Measurements from ENCODE around the gene GLTPD2.

GLTPD2 gene

DNA sequence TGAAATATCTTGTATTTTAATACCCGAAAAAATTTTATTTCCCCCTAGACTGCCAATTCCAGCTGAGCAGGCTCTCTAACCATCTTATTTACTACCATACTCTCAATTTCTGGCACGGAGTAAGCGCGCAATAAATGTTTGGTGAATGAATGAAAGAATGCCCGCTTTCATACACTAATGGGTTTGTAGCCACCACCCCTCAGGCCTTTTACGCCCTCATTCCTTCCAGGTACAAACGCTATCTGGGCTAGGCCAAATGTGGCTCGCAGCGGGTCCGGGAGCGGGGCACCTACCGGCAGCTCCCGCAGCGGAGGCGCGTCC lies 17.7 kb downstream of the GLTPD2 start:
- no peak for DNase-seq (ENCODE audit: low read depth)
- TF ChIP-seq CTCF (IDR thresholded peaks at IDR 0.05; ENCODE audit: control insufficient read depth, insufficient read depth, low read depth, low read length, missing control alignments) = no peak
- H3K4me3 ChIP-seq (ENCODE audit: control insufficient read depth, low read depth, low read length) = peak overlapping the region; percentile 79

GRCh38 chr17:4806777-4807604 lies 18.2 kb downstream of the GLTPD2 start, which contains the start of gene PLD2:
PLD2 (plus strand) TSS chr17:4807152; CDS start chr17:4807773, 621 bp downstream.
- no peak for TF ChIP-seq CTCF (IDR thresholded peaks at IDR 0.05; ENCODE audit: control insufficient read depth, insufficient read depth, low read depth, low read length, missing control alignments)

GRCh38 chr17:4807605-4808377 lies 19.0 kb downstream of the GLTPD2 start:
- DNase-seq (ENCODE audit: low read depth) = no peak

More at GRCh38 chr17:4806777-4807604, 18.2 kb downstream of the GLTPD2 start, which contains the start of gene PLD2:
- no peak for DNase-seq (ENCODE audit: low read depth)
- H3K4me3 ChIP-seq (ENCODE audit: control insufficient read depth, low read depth, low read length) = peak within 1 kb of the TSS; percentile 79

DNA sequence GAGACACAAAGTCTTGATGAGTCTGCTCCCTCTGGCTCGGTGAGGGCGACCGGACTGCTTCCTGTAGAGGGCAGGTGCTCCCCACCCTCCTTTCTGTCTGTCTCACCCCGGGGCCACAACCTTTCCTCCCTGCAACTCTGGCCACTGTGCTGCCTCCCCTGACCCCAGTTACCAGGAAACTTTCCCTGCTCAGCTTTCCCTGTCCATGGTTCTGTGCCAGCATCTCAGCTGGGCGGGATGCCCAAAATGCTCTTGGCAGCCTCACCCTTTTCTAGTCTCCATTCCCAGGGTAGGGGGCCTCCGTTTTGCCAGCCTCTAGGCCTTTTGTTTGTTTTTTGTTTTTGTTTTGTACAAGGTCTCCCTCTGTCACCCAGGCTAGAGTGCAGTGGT lies 19.6 kb downstream of the GLTPD2 start:
- no peak overlapping the region for H3K4me3 ChIP-seq (ENCODE audit: control insufficient read depth, low read depth, low read length)
- DNase-seq (ENCODE audit: low read depth) = no peak
- no peak for TF ChIP-seq CTCF (IDR thresholded peaks at IDR 0.05; ENCODE audit: control insufficient read depth, insufficient read depth, low read depth, low read length, missing control alignments)

More at GRCh38 chr17:4807605-4808377, 19.0 kb downstream of the GLTPD2 start:
- peak overlapping the region; percentile 79 for H3K4me3 ChIP-seq (ENCODE audit: control insufficient read depth, low read depth, low read length)
- TF ChIP-seq CTCF (IDR thresholded peaks at IDR 0.05; ENCODE audit: control insufficient read depth, insufficient read depth, low read depth, low read length, missing control alignments) = no peak

DNA sequence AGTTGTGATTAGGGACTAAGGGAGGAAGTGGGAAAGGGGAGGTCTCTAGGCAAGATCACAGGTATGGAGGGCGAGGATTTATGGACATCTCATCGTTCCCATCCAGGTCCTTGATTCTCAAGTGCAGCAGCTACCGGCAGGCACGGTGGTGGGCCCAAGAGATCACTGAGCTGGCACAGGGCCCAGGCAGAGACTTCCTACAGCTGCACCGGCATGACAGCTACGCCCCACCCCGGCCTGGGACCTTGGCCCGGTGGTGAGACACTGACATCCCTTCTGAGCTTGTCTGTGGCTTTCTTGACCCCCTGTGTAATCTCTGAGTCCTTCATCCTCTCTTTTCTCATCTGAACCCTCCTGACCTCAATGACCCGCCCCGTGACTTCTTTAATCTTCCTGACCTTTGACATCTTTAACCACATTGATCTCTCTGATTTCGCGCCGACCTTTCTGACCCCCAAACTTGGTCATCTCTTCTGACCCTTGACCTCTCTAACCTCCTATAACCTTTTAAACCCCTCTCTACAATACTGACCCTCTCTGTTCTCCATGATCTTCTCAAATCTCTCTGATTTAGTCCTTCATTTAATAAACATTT lies 22.0 kb downstream of the GLTPD2 start:
- DNase-seq (ENCODE audit: low read depth) = no peak
- H3K4me3 ChIP-seq (ENCODE audit: control insufficient read depth, low read depth, low read length) = no peak overlapping the region
- no peak for TF ChIP-seq CTCF (IDR thresholded peaks at IDR 0.05; ENCODE audit: control insufficient read depth, insufficient read depth, low read depth, low read length, missing control alignments)

DNA sequence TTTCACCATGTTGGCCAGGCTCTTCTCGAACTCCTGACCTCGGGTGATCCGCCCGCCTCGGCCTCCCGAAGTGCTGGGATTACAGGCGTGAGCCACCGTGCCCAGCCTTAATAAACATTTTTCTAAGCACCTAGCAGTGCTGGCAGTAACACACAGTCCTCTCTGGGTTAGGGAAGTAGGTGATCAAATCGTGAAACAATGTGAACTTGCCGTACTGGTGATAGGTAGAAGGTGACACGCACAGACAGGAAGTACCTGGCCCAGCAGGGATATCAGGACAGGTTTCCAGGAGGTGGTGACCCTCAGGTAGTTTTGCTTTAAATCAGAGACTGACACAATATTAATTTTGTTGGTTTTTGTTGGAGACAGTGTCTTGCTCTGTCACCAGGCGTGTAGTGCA lies 22.7 kb downstream of the GLTPD2 start:
- DNase-seq (ENCODE audit: low read depth) = no peak
- H3K4me3 ChIP-seq (ENCODE audit: control insufficient read depth, low read depth, low read length) = no peak overlapping the region
- no peak for TF ChIP-seq CTCF (IDR thresholded peaks at IDR 0.05; ENCODE audit: control insufficient read depth, insufficient read depth, low read depth, low read length, missing control alignments)
